Stimulated activated CD8-positive, alpha-beta memory T cell treated with anti-CD3 and anti-CD28 coated beads, Interleukin-15, amount 100 ng/mL, for 1 hour (primary cell): Measurements from ENCODE around the gene METTL17.
"Not testable (repeated sequence)": the region's sequence is repeated elsewhere in the genome, so short reads cannot be mapped to it uniquely, and the experiment has no call there.

Experiments used
- DNase-seq: peaks from one replicate; pipeline ENCODE4 v3.0.0-alpha.2; 2020; ENCODE audit warnings: low read depth

METTL17 gene

DNA sequence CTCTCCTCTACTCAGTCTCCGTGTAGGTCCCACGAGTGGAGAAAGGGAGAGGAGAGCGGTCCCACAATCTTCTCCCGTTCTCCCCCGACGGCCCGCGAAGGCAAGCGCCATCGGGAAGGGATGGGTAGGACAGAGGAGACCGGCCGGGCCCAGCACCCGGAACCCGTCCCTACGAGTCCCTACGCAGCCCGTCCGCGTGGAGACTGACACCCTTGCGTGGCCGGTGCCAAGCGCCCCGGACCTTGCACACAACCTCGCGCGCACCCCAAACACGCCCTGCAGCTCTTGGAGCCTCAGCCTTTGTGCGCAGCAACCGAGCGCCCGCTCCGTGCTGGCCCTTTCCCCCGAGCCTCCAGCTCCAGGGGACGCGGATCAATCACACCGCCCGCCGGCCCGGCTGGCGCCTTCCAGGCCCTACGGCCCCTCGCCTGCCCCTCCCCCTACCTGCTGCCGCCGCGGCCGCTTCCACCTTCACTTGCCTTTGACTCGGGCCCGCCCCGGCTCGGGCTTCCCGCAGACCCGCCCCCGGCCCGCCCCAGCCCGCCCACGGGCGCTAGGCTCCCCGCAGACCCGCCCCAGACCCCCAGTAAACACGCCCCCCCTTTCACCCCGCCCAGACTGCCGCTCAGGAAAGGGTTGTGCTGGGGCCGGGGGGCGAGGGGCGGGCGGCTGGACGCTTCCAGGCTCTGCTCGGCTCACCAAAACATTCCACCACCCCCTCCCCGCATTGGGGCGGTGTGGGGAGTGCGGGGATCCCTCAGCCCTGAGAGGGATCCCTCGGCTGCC is 35.0 kb downstream of the METTL17 start, which contains the start of gene NDRG2:
NDRG2 (minus strand) TSS at position 477 of the 786 bp plus-strand sequence. CDS start 1,746 bp downstream, outside the sequence.
- DNase-seq = peak; percentile 54

DNA sequence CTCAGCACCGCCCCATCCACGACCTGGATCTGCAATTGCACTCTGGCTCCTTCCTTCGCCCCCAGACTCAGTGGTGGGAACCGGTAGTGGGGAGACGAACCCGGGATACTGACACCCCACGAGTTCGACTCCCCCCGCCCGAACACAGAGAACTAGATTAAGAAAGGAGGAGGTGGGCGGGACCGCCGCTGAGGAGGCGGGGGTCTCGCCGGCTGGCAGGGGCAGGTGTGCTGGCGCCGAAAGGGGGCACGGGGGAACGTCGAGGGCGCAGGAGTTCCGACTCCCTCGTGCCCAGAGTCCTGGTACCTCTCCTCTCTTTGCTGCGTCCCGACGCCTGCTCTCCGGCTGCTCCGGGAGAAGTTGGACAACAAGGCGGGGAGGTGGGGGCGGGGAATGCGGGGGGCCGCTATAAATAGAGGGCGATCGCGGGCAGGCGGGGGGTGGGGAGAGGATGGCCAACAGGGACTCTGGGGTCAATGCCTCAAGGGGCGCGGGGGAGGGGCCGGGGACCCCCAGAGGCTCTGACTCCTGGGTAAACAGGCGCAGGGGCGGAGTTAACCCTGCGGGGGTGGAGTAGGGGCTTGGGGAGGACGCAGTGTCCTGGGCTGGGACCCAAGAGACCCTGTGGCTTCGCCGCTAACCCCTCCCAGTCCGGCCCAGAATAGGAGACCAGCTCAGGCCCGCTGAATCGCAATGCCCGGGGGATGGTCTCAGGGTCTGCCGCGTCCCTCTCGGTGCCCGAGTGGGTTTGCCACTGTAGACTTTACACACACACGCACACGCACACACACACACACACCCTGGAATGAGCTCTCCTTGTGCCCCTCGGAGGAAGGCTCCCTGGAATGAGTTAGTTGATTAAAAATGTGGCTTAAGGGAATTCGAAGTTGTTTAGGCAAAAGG is 35.8 kb downstream of the METTL17 start:
- DNase-seq = no peak

DNA sequence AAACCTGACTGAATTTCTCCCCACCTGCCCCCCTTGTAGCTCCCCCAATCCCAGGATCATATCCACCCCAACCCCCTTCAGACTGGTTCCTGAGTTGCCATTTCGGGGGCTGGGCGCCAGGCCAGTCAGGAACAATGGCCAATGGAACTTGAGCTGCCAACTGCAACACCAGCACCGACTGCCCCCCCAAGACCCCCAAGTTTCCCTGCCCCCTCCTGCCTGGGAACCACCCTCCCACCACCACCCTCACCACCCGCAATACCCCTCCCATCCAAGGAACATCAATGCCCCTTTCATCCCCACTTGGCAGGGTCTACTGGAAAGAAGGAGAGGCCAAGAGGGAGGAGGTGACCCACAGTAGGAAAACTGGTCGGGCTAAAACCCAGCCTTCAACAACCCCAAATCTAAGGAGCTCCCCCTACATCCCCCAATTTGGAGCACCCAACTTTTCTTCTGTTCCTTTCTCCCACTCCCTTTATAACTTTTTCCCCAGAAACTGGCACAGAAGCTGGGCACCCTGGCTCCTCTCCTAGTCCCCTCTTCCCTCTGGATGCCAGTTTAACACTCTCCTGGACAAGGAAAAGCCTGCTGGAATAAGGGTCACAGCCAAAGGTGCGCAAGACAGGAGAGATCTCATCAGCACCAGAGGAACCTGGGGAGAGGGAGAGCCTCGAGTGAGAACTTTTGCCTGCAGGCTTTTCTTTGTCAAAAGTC is 36.7 kb downstream of the METTL17 start:
- no peak for DNase-seq

DNA sequence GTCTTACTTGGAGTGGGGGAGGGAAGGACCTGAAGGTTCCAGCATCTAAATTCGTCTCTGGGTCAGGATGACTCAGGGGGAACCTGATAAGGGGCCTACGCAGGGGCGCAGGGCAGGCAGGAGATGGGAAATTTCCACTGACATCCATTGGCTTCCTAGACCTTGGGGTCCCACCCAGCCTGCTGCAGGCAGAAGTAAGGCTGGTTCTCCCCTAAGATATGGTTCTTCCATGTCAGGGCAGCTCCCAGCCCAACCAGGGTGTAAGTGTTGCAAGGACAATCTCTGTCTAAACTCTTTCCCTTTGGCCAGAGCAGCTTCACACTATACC is 37.2 kb downstream of the METTL17 start:
- DNase-seq = no peak

DNA sequence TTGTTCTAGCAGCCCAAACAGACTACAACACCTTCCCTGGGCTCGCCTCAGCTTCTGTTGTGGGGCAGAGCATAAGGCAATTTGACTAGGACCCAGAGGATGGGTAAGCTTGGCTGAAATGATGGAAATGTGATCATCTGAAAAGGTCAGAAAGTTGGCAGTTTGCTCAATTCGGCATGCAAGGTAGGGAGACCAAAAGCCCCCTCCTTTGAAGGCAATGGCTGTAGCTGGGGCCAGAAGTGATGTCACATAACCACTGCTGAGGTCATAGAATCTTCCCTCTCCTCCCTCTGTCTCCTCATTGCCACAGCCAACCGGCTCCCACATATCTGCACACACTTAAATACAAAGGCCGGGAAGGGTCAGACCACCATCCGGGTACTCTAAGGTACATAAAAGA is 40.1 kb downstream of the METTL17 start, which contains the start of gene TPPP2:
TPPP2 (plus strand) TSS at position 301 of the 400 bp plus-strand sequence. CDS start 365 bp downstream, outside the sequence.
- DNase-seq = no peak

- DNase-seq = no peak
Measured at GRCh38 chr14:21030531-21030930, 40.8 kb downstream of the METTL17 start.

DNA sequence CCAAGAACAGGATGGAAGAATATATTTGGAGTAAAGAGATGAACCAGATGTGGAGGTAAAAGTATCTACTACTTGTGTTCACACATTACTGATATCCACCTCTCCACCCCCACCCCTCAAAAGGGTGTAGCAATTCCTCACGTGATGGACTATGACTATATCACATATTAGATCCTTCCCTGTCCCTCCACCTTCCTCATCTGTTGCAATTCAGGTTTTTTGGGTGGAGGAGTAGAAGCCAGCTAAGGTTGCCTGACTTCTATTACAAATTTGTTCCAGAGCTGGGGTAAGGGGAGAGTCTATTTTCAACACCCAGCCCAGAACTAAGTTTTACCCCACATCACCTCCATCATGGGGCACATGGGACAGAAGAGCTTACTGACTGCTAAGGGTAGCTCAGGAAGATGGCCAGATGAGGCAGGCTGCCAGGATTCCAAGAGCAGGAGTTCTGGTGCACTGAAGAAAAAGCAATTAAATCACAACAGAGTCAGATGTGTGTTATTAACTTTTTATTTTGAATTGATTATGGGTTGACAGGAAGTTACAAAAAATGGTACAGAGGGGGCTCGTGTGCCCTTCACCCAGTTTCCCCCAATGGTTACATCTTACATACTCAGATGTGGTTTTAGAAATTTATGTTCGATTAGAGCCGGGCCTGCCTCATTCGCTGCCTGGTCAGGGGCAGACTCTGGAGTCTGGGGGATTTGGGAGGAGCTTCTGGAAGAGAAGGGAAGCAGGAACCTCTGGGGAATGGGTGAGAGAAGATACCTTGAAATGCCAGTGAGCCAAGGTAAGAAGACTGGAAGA is 42.7 kb downstream of the METTL17 start:
- no peak for DNase-seq

GRCh38 chr14:21033133-21033698 is 43.4 kb downstream of the METTL17 start:
- DNase-seq = no peak

DNA sequence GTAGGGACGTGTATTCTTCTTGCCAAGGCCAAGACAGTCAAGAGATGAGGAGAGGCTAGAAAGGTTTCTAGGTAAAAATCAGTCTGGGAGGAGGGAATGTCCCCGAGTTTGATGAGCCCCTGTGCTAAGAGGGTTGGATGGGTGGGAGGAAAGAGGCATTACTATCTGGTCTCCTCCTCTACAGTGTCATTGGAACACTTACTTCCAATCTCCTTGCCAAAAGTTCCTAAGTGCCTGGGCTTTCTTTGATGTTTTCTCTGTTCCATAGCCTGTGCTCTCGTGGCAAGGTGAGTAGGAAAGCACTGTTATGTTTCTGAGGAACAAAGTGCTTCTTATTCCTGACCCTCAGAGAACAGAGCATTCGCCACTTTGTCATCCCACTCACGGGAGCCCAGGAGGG is 44.9 kb downstream of the METTL17 start, which contains the start of gene RNASE13:
RNASE13 (minus strand) TSS at position 101 of the 400 bp plus-strand sequence. CDS start 519 bp downstream, outside the sequence.
- DNase-seq = no peak

- DNase-seq = no peak
Measured at GRCh38 chr14:21036751-21037150, 47.0 kb downstream of the METTL17 start.

GRCh38 chr14:21037156-21037555 is 47.4 kb downstream of the METTL17 start:
- no peak for DNase-seq

DNA sequence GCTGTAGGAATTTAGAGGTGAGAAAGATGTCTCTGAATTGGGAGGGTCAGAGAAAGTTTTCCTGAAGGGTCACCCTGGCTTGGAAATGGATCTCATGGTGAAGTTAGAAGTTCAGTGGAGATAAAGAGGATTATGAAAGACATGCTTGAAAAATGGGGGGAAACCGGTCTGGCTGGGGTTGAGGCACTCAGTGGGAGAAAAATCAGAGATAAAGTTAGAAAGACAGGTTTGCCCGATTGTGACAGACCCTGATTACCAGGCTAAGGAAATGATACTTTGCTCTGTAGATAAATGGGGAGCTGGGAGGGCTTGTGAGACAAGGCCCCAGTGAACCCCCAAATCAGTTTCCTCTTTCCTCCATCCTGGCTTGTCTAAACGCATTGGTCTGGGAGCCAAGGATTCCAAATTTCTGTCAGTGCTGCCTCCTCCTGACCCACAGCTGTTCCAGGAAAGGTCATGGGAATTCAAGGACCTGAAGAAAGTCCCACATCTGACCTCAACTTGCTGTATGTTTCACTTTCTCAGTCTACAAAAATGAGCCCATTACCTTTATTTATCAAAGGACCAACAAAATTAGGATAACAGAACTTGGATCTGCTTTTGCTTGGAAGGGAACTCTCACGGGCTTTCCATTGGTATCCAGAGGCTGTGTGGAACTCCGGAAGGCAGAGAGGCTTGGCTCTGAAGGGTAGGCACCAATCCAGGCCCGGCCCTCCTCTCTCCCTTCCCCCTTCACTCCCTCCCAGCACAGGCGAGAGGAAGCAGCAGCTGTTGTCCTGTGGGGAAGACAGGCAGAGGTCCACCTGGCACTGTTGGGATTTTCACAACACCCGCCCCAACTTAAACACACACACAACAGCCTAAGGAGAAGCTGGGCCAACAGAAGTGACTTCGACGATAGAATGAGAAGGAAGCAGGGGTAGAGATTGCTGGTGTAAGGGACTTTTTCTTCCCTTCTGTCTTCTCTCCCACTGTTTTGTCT is 49.0 kb downstream of the METTL17 start:
- no peak for DNase-seq

DNA sequence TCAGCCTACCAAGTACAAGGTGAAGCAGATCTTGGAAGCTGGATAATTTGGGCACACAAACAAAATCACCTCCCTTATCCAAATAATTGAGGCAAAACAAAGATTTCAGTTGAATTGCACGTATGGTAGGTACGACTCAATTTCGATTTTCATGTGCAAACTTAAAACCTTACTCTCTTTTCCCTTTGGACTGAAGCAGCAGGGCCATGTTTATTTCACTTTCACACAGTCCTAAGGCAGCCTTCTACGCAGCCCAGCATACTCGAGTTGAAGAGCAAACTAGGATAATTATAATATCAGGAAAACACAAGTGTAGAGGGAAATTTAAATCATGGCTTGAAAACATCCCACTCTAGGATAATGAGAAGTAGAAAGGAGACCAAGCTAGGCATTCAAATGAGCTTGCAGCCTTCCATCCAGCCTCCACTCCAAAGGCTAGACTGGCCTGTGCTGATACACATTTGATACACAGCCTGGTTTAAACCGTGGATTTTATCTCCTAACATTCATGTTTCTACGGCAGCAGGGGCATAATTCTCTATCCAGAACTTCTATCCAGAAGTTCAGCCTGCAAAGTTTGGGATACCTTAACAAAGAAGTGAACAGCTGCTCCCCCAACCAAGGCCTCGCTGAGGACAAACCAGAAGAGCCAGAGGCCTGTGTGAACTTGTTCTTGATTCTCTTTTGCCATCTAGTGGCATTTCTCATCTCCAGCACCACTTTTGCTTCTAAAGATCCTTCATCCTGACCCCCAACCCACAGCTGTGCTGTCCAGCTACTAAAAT is 50.0 kb downstream of the METTL17 start:
- DNase-seq = no peak

GRCh38 chr14:21040370-21040925 is 50.7 kb downstream of the METTL17 start:
- DNase-seq = no peak

- DNase-seq = not testable (repeated sequence)
Measured at GRCh38 chr14:21040941-21041340, 51.2 kb downstream of the METTL17 start.

DNA sequence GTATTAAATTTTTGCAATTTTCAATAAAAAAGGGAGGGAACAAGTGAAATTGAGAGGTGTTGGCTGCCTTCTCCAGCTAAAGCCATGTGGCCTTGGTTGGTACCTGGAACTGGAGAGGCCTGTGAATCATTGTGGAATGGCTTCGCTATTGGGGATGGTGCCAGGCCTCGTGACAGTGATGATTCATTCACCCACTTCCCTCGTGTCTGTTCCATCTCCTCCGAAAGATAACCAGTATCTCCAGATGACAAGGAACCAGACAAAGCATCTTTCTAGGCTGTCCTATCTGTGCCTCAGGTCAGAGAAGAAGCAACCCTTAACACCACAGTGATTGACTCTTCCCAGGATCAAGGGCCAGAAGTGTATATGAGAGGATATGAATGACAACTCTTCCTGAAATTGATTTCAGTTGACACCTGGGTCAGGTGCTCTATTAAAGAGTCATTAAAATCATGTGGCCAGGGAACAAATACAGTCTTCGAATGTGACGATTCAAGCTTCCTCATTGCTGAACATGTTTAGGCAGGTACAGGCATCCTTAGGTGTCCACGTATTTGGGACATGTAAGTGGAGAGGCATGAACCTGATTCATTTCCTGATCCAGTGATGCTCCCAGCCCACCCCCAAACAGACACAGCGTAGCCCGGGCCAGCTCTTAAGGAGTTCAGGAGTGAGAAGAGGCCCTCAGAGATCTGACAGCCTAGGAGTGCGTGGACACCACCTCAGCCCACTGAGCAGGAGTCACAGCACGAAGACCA is 52.1 kb downstream of the METTL17 start, which contains the start of gene RNASE7:
RNASE7 (plus strand) TSS at position 687 of the 758 bp plus-strand sequence. CDS start 631 bp downstream, outside the sequence.
- no peak for DNase-seq

- no peak for DNase-seq
Measured at GRCh38 chr14:21042918-21043317, 53.1 kb downstream of the METTL17 start.
